GM23338 (cell line): ENCODE results near the gene SCAPER. TPM values are rescaled to one million over a fixed set of nuclear protein-coding genes. Genes with fewer than 3 reads are reported as not detected.
A peak's percentile ranks its signal among the peaks of the same experiment; 100 is the strongest.

Source experiments
- ATAC-seq: fragments of 200-7000 bp; cut with Tn5 transposase; 3 replicates; pipeline ENCODE4 v1.9.1; 2020
- DNase-seq: peaks from one replicate; pipeline ENCODE4 v3.0.0-alpha.2; 2015; ENCODE audit warnings: low spot score
- H2AFZ ChIP-seq: fragments of 200-600 bp; sonication (generic); 2 replicates; pipeline ENCODE4 v1.8.0; 2016; ENCODE audit warnings: antibody characterized with exemption, mild to moderate bottlenecking, moderate library complexity
- H3F3A ChIP-seq: fragments of 200-600 bp; sonication (generic); replicated peaks from 2 replicates; pipeline ENCODE4 v1.8.0; 2017; ENCODE audit warnings: antibody characterized with exemption, mixed run types, low read depth
- H3K27ac ChIP-seq: fragments of 200-600 bp; sonication (generic); 2 replicates; pipeline ENCODE4 v1.6.1; 2016; ENCODE audit warnings: low read depth
- H3K27me3 ChIP-seq: fragments of 200-600 bp; sonication (generic); 2 replicates; pipeline ENCODE4 v1.8.0; 2016; ENCODE audit warnings: mild to moderate bottlenecking, mixed run types, moderate library complexity; ENCODE audit not compliant: insufficient read depth
- H3K36me3 ChIP-seq: fragments of 200-600 bp; sonication (generic); 2 replicates; pipeline ENCODE4 v1.8.0; 2016; ENCODE audit warnings: mild to moderate bottlenecking; ENCODE audit not compliant: insufficient read depth
- H3K4me1 ChIP-seq: fragments of 200-600 bp; sonication (generic); 2 replicates; pipeline ENCODE4 v1.8.0; 2016; ENCODE audit warnings: mild to moderate bottlenecking, moderate library complexity; ENCODE audit not compliant: insufficient read depth
- H3K4me2 ChIP-seq: fragments of 200-600 bp; sonication (generic); 2 replicates; pipeline ENCODE4 v1.7.1; 2017; ENCODE audit warnings: mixed run types
- H3K4me3 ChIP-seq: fragments of 200-600 bp; sonication (generic); 2 replicates; pipeline ENCODE4 v1.6.1; 2016; ENCODE audit warnings: mixed run types
- H3K79me2 ChIP-seq: fragments of 200-600 bp; sonication (generic); replicated peaks from 2 replicates; pipeline ENCODE4 v1.8.0; 2017; ENCODE audit warnings: mild to moderate bottlenecking; ENCODE audit not compliant: insufficient read depth
- H3K9me2 ChIP-seq: fragments of 200-600 bp; sonication (generic); 2 replicates; pipeline ENCODE4 v1.8.0; 2017; ENCODE audit not compliant: insufficient read depth
- H4K20me1 ChIP-seq: fragments of 200-600 bp; sonication (generic); replicated peaks from 2 replicates; pipeline ENCODE4 v1.8.0; 2017; ENCODE audit warnings: mild to moderate bottlenecking; ENCODE audit not compliant: insufficient read depth
- H3K27ac Mint-ChIP-seq: 2 replicates; pipeline ENCODE4 v1.8.0; 2020; ENCODE audit warnings: inconsistent platforms, mild to moderate bottlenecking, moderate library complexity, mixed read lengths
- H3K27me3 Mint-ChIP-seq: 3 replicates; pipeline ENCODE4 v1.8.0; 2022; ENCODE audit warnings: low read depth, mild to moderate bottlenecking, moderate library complexity, mixed read lengths, inconsistent platforms; ENCODE audit not compliant: insufficient read depth, poor library complexity
- H3K36me3 Mint-ChIP-seq: 3 replicates; pipeline ENCODE4 v1.8.0; 2021; ENCODE audit warnings: low read depth, mild to moderate bottlenecking, inconsistent platforms, moderate library complexity, mixed read lengths
- H3K4me1 Mint-ChIP-seq: 3 replicates; pipeline ENCODE4 v1.8.0; 2020; ENCODE audit warnings: mild to moderate bottlenecking, inconsistent platforms, mixed read lengths
- H3K4me3 Mint-ChIP-seq: 3 replicates; pipeline ENCODE4 v1.8.0; 2021; ENCODE audit warnings: moderate library complexity, mild to moderate bottlenecking, inconsistent platforms, mixed read lengths
- H3K9me3 Mint-ChIP-seq: 3 replicates; pipeline ENCODE4 v1.8.0; 2020; ENCODE audit warnings: moderate library complexity, mild to moderate bottlenecking, inconsistent platforms, mixed read lengths
- EZH2phosphoT487 ChIP-seq: fragments of 200-600 bp; sonication (generic); IDR thresholded peaks from one replicate; pipeline ENCODE4 v1.8.1; 2018; ENCODE audit warnings: antibody characterized with exemption; ENCODE audit not compliant: unreplicated experiment
- JUNB ChIP-seq: IDR thresholded peaks from one replicate; pipeline ENCODE4 v1.6.1; 2016; ENCODE audit warnings: antibody characterized with exemption; ENCODE audit not compliant: unreplicated experiment
- NANOG ChIP-seq: IDR thresholded peaks from 2 replicates; pipeline ENCODE4 v1.6.1; 2016; ENCODE audit warnings: antibody characterized with exemption, borderline replicate concordance
- REST ChIP-seq: IDR thresholded peaks from one replicate; pipeline ENCODE4 v1.6.1; 2018; ENCODE audit warnings: antibody characterized with exemption; ENCODE audit not compliant: unreplicated experiment
- STAT1 ChIP-seq: IDR thresholded peaks from one replicate; pipeline ENCODE4 v1.6.1; 2016; ENCODE audit warnings: antibody characterized with exemption; ENCODE audit not compliant: unreplicated experiment
- ZNF114 ChIP-seq: fragments of 250-450 bp; sonication (Bioruptor Pico); IDR thresholded peaks from 2 replicates; pipeline ENCODE4 v1.5.0; 2020; ENCODE audit warnings: mild to moderate bottlenecking, moderate library complexity
- ZNF331 ChIP-seq: fragments of 250-450 bp; sonication (Bioruptor Pico); IDR thresholded peaks from 2 replicates; pipeline ENCODE4 v1.5.0; 2020; ENCODE audit warnings: low read depth, mild to moderate bottlenecking, moderate library complexity
- polyA plus RNA-seq: library from polyadenylated mRNA; unstranded; fragments of >200 nt; fragmentation: Nextera tagmentation; extraction: Ambion mirVana; gene quantifications from 2 replicates; pipeline ENCODE4 v1.2.1, GENCODE V29; 2016
- total RNA-seq: library from RNA; depleted of rRNA; stranded (reverse); fragments of >200 nt; shearing (Covaris generic); gene quantifications from 2 replicates; pipeline ENCODE4 v1.2.3, GENCODE V29; 2014
- TF ChIP-seq, protein P1 (sequence below): IDR thresholded peaks from 2 replicates; pipeline ENCODE4 v1.6.1; 2016; ENCODE audit warnings: antibody characterized with exemption
- TF ChIP-seq, protein P2 (sequence below), 2 experiments: fragments of 200-600 bp in 1 of 2; sonication (generic) in 1 of 2; conservative IDR thresholded peaks; 2 replicates each; pipeline versions ENCODE4 v1.5.1 to v1.6.1; 2016 to 2017; ENCODE audit warnings: antibody characterized with exemption in 2 of 2, low read depth in 2 of 2, mild to moderate bottlenecking in 2 of 2, moderate library complexity in 1 of 2

SCAPER gene
- total and polyA plus RNA-seq, 2 experiments from 2014 or later: 9.1 to 17.6 TPM

DNA sequence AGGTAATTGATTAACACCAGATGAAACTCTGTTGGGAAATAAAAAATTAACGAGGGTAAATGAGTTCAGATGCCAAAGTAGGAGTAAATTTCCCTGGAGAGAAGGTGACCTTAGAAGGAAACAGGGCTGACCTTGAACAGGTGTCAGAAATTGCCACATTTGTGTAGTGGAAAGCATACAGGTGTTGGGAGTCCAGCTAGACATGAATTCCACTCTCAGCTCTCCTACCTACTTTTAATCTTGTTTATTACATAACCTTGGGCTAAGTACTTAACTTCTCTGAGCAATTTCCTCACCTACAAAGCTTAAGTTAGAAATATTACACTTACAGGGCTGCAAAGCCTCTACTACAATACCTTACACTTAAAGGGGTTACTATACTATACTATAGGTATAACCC is 472.5 kb downstream of the SCAPER start:
- Histone ChIP-seq H3K4me1 (peaks cover 7% of the 10 kb centered on the region; the same call in 1 of the 2 replicates), H3K9me2 (peaks cover 5% of the 10 kb centered on the region), H3K36me3 (no peaks in the 10 kb centered on the region), H3K4me2 (no peak overlapping the region), H4K20me1 (no peaks in the 10 kb centered on the region), H2AFZ (no peak overlapping the region), H3K79me2 (no peaks in the 10 kb centered on the region), H3K27me3 (no peaks in the 10 kb centered on the region), H3K27ac (no peak overlapping the region), H3F3A (no peaks in the 10 kb centered on the region), H3K4me3 (no peak overlapping the region)
- ATAC-seq (no peak), DNase-seq (no peak)
- H3K4me3 Mint-ChIP-seq: no peak overlapping the region
- peaks cover 7% of the 10 kb centered on the region for H3K9me3 Mint-ChIP-seq
- no peak overlapping the region for H3K27ac Mint-ChIP-seq
- H3K4me1 Mint-ChIP-seq: peaks cover 10% of the 10 kb centered on the region
- H3K36me3 Mint-ChIP-seq: peaks cover 15% of the 10 kb centered on the region
- peaks cover 8% of the 10 kb centered on the region for H3K27me3 Mint-ChIP-seq
- TF ChIP-seq, protein P1, sequence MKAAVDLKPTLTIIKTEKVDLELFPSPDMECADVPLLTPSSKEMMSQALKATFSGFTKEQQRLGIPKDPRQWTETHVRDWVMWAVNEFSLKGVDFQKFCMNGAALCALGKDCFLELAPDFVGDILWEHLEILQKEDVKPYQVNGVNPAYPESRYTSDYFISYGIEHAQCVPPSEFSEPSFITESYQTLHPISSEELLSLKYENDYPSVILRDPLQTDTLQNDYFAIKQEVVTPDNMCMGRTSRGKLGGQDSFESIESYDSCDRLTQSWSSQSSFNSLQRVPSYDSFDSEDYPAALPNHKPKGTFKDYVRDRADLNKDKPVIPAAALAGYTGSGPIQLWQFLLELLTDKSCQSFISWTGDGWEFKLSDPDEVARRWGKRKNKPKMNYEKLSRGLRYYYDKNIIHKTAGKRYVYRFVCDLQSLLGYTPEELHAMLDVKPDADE: no peak
- TF ChIP-seq STAT1: no peak
- no peak for TF ChIP-seq EZH2phosphoT487
- TF ChIP-seq ZNF331: no peak
- TF ChIP-seq, protein P2, sequence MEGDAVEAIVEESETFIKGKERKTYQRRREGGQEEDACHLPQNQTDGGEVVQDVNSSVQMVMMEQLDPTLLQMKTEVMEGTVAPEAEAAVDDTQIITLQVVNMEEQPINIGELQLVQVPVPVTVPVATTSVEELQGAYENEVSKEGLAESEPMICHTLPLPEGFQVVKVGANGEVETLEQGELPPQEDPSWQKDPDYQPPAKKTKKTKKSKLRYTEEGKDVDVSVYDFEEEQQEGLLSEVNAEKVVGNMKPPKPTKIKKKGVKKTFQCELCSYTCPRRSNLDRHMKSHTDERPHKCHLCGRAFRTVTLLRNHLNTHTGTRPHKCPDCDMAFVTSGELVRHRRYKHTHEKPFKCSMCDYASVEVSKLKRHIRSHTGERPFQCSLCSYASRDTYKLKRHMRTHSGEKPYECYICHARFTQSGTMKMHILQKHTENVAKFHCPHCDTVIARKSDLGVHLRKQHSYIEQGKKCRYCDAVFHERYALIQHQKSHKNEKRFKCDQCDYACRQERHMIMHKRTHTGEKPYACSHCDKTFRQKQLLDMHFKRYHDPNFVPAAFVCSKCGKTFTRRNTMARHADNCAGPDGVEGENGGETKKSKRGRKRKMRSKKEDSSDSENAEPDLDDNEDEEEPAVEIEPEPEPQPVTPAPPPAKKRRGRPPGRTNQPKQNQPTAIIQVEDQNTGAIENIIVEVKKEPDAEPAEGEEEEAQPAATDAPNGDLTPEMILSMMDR (conservative IDR thresholded peaks at IDR 0.05; ENCODE audit: low read depth in 2 of 2): no peak
- TF ChIP-seq JUNB: no peak
- TF ChIP-seq ZNF114 (CRISPR knock-in tag): no peak
- TF ChIP-seq NANOG: no peak
- no peak for TF ChIP-seq REST

DNA sequence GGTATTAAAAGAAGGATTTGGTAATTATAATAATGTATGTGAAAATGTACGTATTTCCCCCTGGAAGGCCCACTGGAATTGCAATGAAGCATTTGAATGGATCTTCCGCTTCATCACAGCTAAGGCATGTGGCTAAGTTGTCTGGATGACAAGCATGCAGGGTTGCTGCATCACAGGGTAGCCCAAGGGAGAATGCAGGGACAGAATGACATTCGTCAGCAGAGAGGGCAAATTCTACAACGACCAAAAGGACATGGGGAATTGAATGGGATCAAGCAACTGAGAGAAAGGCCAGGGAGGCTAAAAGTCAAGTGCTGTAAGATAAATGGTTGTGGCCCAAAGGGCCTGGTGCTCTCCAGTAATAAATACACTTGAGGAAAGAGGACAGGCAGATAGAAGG is 473.2 kb downstream of the SCAPER start:
- H3K27ac Mint-ChIP-seq: peak overlapping the region; percentile 25; the same call in 1 of the 2 replicates
- peak; percentile 17 for DNase-seq
- TF ChIP-seq STAT1: no peak
- TF ChIP-seq, protein P1: no peak

More for the DNA sequence above, 473.2 kb downstream of the SCAPER start:
- peaks cover 6% of the 10 kb centered on the region for H3K9me2 ChIP-seq
- H3F3A ChIP-seq: no peaks in the 10 kb centered on the region
- peaks cover 8% of the 10 kb centered on the region for H3K27me3 Mint-ChIP-seq
- no peak overlapping the region for H3K27ac ChIP-seq
- H3K4me1 Mint-ChIP-seq: peaks cover 10% of the 10 kb centered on the region
- peaks cover 7% of the 10 kb centered on the region; the same call in 1 of the 2 replicates for H3K4me1 ChIP-seq
- no peak for ATAC-seq
- H3K27me3 ChIP-seq: no peaks in the 10 kb centered on the region
- H3K79me2 ChIP-seq: no peaks in the 10 kb centered on the region
- no peak overlapping the region for H3K4me3 Mint-ChIP-seq
- H3K4me2 ChIP-seq: no peak overlapping the region; the same call in 1 of the 2 replicates
- H2AFZ ChIP-seq: no peak overlapping the region
- peaks cover 20% of the 10 kb centered on the region for H3K36me3 Mint-ChIP-seq
- H3K9me3 Mint-ChIP-seq: peaks cover 12% of the 10 kb centered on the region
- H3K4me3 ChIP-seq: no peak overlapping the region
- no peaks in the 10 kb centered on the region for H4K20me1 ChIP-seq
- H3K36me3 ChIP-seq: no peaks in the 10 kb centered on the region
